KMS-11 (cell line): ENCODE results near the gene NOP53.
"Not testable (repeated sequence)": the region's sequence is repeated elsewhere in the genome, so short reads cannot be mapped to it uniquely, and the experiment has no call there.

Experiments
- H2AFZ ChIP-seq: fragments of 200-600 bp; sonication (generic); 2 replicates; pipeline ENCODE4 v1.6.1; 2016; ENCODE audit warnings: antibody characterized with exemption, mixed run types, low read depth
- H3K27ac ChIP-seq: fragments of 200-600 bp; sonication (generic); 2 replicates; pipeline ENCODE4 v1.6.1; 2016; ENCODE audit warnings: mild to moderate bottlenecking, mixed run types
- H3K27me3 ChIP-seq: fragments of 200-600 bp; sonication (generic); 2 replicates; pipeline ENCODE4 v1.6.1; 2017; ENCODE audit warnings: mild to moderate bottlenecking, low read depth, mixed run types, moderate library complexity; ENCODE audit not compliant: insufficient read depth
- H3K36me3 ChIP-seq: fragments of 200-600 bp; sonication (generic); 2 replicates; pipeline ENCODE4 v1.6.1; 2017; ENCODE audit warnings: mild to moderate bottlenecking, mixed run types; ENCODE audit not compliant: insufficient read depth
- H3K4me1 ChIP-seq: fragments of 200-600 bp; sonication (generic); 2 replicates; pipeline ENCODE4 v1.6.1; 2016; ENCODE audit warnings: mild to moderate bottlenecking, low read depth, mixed run types; ENCODE audit not compliant: poor library complexity, severe bottlenecking
- H3K4me2 ChIP-seq: fragments of 200-600 bp; sonication (generic); 2 replicates; pipeline ENCODE4 v1.7.0; 2016; ENCODE audit warnings: mild to moderate bottlenecking, mixed run types
- H3K4me3 ChIP-seq: fragments of 200-600 bp; sonication (generic); IDR thresholded peaks from 2 replicates; pipeline ENCODE4 v1.6.1; 2017; ENCODE audit warnings: low read depth, low read length, mixed read lengths; ENCODE audit not compliant: insufficient read depth
- H3K79me2 ChIP-seq: fragments of 200-600 bp; sonication (generic); 2 replicates; pipeline ENCODE4 v1.6.1; 2016; ENCODE audit warnings: low read depth, mixed run types; ENCODE audit not compliant: insufficient read depth
- H3K9ac ChIP-seq: fragments of 200-600 bp; sonication (generic); 2 replicates; pipeline ENCODE4 v1.6.1; 2016; ENCODE audit warnings: mild to moderate bottlenecking, mixed run types
- H4K20me1 ChIP-seq: fragments of 200-600 bp; sonication (generic); 2 replicates; pipeline ENCODE4 v1.6.1; 2016; ENCODE audit warnings: mild to moderate bottlenecking, mixed run types; ENCODE audit not compliant: insufficient read depth
- TF ChIP-seq, protein P1 (sequence below): fragments of 200-600 bp; sonication (generic); conservative IDR thresholded peaks from 2 replicates; pipeline ENCODE4 v1.6.1; 2017; ENCODE audit warnings: low read depth, mild to moderate bottlenecking, antibody characterized with exemption, low read length, moderate library complexity, mixed read lengths

NOP53 gene

DNA sequence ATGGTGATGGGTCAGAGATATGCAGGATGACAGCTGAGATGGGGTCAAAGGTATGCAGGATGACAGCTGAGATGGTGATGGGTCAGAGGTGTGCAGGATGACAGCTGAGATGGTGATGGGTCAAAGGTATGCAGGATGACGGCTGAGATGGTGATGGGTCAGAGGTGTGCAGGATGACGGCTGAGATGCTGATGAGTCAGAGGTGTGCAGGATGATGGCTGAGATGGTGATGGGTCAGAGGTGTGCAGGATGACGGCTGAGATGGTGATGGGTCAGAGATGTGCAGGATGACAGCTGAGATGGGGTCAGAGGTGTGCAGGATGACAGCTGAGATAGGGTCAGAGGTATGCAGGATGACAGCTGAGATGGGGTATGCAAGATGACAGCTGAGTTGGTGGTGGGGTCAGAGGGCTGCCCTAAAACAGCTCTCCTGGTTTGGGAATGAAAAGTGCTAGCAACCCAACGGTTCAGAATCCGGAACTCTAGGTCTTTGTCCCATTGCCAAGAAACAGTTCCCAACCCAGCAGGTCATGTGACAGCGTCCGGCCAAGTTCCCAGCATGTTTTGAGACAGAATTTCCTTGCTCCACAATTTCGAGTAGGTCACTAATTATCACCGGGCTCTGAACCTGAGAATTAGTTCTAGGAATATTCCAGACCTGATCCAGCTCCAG lies 36.4 kb downstream of the NOP53 start:
- H3K4me3 ChIP-seq: no peak overlapping the region
- no peaks in the 10 kb centered on the region for H3K27me3 ChIP-seq
- H3K36me3 ChIP-seq: no peaks in the 10 kb centered on the region
- H3K27ac ChIP-seq: no peak overlapping the region
- no peaks in the 10 kb centered on the region for H4K20me1 ChIP-seq
- no peak overlapping the region for H3K9ac ChIP-seq
- H3K4me1 ChIP-seq: peaks cover 11% of the 10 kb centered on the region
- H2AFZ ChIP-seq: no peak overlapping the region
- peaks cover 11% of the 10 kb centered on the region; the same call in 1 of the 2 replicates for H3K79me2 ChIP-seq
- TF ChIP-seq, protein P1, sequence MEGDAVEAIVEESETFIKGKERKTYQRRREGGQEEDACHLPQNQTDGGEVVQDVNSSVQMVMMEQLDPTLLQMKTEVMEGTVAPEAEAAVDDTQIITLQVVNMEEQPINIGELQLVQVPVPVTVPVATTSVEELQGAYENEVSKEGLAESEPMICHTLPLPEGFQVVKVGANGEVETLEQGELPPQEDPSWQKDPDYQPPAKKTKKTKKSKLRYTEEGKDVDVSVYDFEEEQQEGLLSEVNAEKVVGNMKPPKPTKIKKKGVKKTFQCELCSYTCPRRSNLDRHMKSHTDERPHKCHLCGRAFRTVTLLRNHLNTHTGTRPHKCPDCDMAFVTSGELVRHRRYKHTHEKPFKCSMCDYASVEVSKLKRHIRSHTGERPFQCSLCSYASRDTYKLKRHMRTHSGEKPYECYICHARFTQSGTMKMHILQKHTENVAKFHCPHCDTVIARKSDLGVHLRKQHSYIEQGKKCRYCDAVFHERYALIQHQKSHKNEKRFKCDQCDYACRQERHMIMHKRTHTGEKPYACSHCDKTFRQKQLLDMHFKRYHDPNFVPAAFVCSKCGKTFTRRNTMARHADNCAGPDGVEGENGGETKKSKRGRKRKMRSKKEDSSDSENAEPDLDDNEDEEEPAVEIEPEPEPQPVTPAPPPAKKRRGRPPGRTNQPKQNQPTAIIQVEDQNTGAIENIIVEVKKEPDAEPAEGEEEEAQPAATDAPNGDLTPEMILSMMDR: no peak
- H3K4me2 ChIP-seq: no peak overlapping the region

DNA sequence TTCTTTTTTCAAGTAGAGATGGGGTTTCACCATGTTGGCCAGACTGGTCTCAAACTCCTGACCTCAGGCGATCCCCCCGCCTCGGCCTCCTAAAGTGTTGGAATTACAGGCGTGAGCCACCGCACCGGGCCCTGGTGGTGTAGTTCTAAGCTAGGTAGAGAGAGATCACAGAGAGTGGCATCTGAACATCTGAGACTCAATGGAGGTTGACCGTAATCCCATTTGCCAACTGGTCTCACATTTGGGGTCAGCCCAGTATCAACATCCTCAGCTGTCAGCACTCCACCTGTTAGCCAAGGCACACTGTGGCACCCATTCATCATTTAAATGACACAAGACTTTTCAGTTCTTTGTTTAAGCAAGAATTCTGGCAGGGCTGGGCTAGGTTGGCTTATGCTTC lies 41.2 kb downstream of the NOP53 start:
- TF ChIP-seq, protein P1: no peak
- no peaks in the 10 kb centered on the region for H4K20me1 ChIP-seq
- no peak overlapping the region for H3K27ac ChIP-seq
- no peak overlapping the region for H2AFZ ChIP-seq
- no peaks in the 10 kb centered on the region for H3K36me3 ChIP-seq
- H3K79me2 ChIP-seq: no peaks in the 10 kb centered on the region
- no peak overlapping the region for H3K4me2 ChIP-seq
- H3K9ac ChIP-seq: no peak overlapping the region
- no peaks in the 10 kb centered on the region; the same call in 1 of the 2 replicates for H3K27me3 ChIP-seq
- no peak overlapping the region for H3K4me3 ChIP-seq
- no peaks in the 10 kb centered on the region for H3K4me1 ChIP-seq

DNA sequence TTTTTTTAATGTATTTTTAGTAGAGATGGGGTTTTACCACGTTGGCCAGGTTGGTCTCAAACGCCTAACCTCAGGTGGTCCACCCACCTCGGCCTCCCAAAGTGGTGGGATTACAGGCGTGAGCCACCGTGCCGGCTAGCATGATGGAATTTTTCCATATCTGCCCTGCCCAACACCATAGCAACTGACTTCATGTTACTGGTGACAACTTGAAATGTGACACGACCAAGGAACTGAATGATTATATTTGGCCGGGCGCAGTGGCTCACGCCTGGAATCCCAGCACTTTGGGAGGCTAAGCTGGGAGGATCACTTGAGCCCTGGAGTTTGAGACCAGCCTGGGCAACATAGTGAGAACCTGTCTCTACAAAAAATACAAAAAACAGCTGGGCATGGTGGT lies 42.0 kb downstream of the NOP53 start:
- not testable (repeated sequence) for H3K27ac ChIP-seq, H3K27me3 ChIP-seq, H3K9ac ChIP-seq, H3K4me3 ChIP-seq, H3K4me2 ChIP-seq, H2AFZ ChIP-seq, H3K4me1 ChIP-seq, H3K36me3 ChIP-seq, H4K20me1 ChIP-seq, H3K79me2 ChIP-seq

DNA sequence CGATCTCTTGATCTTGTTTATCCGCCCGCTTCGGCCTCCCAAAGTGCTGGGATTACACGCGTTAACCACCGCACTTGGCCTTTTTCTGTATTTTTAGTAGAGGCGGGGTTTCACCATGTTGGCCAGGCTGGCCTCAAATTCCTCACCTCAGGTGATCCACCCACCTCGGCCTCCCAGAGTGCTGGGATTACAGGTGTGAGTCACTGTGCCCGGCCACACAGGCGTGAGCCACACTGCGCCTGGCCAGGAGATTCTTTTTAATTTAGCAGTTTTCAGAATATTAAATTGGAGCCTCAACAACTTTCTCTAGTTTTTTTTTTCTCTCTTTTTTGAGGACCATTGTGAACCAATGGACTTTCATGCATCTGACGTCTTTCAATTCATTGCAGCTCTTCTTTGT lies 44.5 kb downstream of the NOP53 start:
- not testable (repeated sequence) for H4K20me1 ChIP-seq, H3K4me1 ChIP-seq, H2AFZ ChIP-seq, H3K36me3 ChIP-seq, H3K27me3 ChIP-seq, H3K4me2 ChIP-seq, H3K9ac ChIP-seq, H3K27ac ChIP-seq, H3K4me3 ChIP-seq, H3K79me2 ChIP-seq

DNA sequence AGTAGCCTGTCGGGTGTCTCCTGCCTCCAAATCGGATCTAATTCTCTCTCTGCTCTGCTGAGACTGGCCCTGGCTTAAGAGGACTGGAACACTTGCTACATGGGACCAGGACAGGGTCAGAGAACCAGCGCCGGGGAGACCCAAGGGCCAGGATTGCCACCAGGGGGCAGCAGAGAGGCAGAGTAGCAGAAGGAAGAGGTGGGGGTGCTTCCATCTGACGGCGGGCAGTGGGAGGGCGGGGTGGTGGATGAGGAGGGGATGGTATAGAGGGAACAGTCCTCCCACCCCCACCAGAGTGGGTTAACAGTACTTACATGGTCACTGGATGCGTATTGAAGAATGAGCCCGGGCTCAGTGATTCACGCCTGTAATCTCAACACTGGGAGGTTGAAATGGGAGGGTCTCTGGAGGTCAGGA lies 45.1 kb downstream of the NOP53 start:
- no peaks in the 10 kb centered on the region for H3K36me3 ChIP-seq
- no peaks in the 10 kb centered on the region for H4K20me1 ChIP-seq
- H3K4me2 ChIP-seq: no peak overlapping the region
- no peak overlapping the region for H3K9ac ChIP-seq
- H3K27ac ChIP-seq: no peak overlapping the region
- no peaks in the 10 kb centered on the region; the same call in 1 of the 2 replicates for H3K27me3 ChIP-seq
- no peaks in the 10 kb centered on the region for H3K4me1 ChIP-seq
- H3K79me2 ChIP-seq: no peaks in the 10 kb centered on the region
- no peak overlapping the region for H2AFZ ChIP-seq
- H3K4me3 ChIP-seq: no peak overlapping the region
- TF ChIP-seq, protein P1: peak; percentile 81
